ENCODE measurements around the gene WWP2.

- TF ChIP-seq, protein P1, sequence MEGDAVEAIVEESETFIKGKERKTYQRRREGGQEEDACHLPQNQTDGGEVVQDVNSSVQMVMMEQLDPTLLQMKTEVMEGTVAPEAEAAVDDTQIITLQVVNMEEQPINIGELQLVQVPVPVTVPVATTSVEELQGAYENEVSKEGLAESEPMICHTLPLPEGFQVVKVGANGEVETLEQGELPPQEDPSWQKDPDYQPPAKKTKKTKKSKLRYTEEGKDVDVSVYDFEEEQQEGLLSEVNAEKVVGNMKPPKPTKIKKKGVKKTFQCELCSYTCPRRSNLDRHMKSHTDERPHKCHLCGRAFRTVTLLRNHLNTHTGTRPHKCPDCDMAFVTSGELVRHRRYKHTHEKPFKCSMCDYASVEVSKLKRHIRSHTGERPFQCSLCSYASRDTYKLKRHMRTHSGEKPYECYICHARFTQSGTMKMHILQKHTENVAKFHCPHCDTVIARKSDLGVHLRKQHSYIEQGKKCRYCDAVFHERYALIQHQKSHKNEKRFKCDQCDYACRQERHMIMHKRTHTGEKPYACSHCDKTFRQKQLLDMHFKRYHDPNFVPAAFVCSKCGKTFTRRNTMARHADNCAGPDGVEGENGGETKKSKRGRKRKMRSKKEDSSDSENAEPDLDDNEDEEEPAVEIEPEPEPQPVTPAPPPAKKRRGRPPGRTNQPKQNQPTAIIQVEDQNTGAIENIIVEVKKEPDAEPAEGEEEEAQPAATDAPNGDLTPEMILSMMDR (IDR thresholded peaks at IDR 0.05), result no peak
- TF ChIP-seq POLR2A (IDR thresholded peaks at IDR 0.05), result no peak
These were observed 69.3 kb downstream of the WWP2 start for GRCh38 chr16:69831212-69832123.
